22Rv1 (cell line): Measurements from ENCODE around the gene CLCA1.

Experiments
- ZFX ChIP-seq: fragments of 450-650 bp; IDR thresholded peaks from 2 replicates; pipeline ENCODE4 v1.6.1; 2017; ENCODE audit warnings: antibody characterized with exemption, borderline replicate concordance
- TF ChIP-seq, protein P1 (sequence below): fragments of 450-650 bp; IDR thresholded peaks from 2 replicates; pipeline ENCODE4 v1.5.1; 2017; ENCODE audit warnings: mild to moderate bottlenecking

DNA sequence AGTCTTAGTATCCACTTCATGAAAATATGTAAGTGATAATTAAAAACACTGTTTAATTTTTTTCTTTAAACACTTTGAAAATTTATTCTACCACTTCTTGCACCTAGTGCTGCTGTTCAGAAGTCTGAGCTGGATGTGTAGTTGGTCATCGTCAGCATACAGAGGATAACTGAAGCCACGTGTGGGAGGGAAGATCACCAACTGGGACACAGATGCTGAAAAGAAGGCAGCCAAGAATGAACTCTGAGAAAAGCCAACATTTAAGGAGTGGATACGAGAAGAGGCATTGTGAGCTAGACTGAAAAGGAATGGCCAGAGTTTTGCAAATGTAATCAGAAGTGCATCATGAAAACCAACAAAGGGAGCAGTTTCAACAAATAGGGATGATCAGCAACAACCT, 53.5 kb downstream of the CLCA1 start:
- TF ChIP-seq, protein P1, sequence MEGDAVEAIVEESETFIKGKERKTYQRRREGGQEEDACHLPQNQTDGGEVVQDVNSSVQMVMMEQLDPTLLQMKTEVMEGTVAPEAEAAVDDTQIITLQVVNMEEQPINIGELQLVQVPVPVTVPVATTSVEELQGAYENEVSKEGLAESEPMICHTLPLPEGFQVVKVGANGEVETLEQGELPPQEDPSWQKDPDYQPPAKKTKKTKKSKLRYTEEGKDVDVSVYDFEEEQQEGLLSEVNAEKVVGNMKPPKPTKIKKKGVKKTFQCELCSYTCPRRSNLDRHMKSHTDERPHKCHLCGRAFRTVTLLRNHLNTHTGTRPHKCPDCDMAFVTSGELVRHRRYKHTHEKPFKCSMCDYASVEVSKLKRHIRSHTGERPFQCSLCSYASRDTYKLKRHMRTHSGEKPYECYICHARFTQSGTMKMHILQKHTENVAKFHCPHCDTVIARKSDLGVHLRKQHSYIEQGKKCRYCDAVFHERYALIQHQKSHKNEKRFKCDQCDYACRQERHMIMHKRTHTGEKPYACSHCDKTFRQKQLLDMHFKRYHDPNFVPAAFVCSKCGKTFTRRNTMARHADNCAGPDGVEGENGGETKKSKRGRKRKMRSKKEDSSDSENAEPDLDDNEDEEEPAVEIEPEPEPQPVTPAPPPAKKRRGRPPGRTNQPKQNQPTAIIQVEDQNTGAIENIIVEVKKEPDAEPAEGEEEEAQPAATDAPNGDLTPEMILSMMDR: no peak
- no peak for TF ChIP-seq ZFX
